Calu3 (cell line): Measurements from ENCODE around the gene INF2. TPM values are rescaled to one million over a fixed set of nuclear protein-coding genes. Genes with fewer than 3 reads are reported as not detected.

Experiments used
- BruUV-seq: library from RNA; stranded (reverse); fragments of 400-500 nt; replicated peaks from 2 replicates; lab custom pipeline; 2021; lab: Mats Ljungman, UMichigan
- CTCF ChIA-PET: fragments of 300-600 bp; sonication (Branson Sonifier 250); formaldehyde crosslinking; loops from one replicate; lab custom pipeline; 2022; ENCODE audit warnings: antibody characterized with exemption; lab: Charles Lee
- DNase-seq: peaks from one replicate; pipeline ENCODE4 v3.0.0; 2022
- H3K27ac Mint-ChIP-seq: one replicate; pipeline ENCODE4 v1.8.0; 2022; ENCODE audit warnings: mixed read lengths; ENCODE audit not compliant: unreplicated experiment
- H3K27me3 Mint-ChIP-seq: one replicate; pipeline ENCODE4 v1.8.0; 2022; ENCODE audit warnings: mixed read lengths; ENCODE audit not compliant: unreplicated experiment
- H3K36me3 Mint-ChIP-seq: one replicate; pipeline ENCODE4 v1.8.0; 2022; ENCODE audit warnings: mild to moderate bottlenecking, moderate library complexity, mixed read lengths; ENCODE audit not compliant: insufficient read depth, unreplicated experiment
- H3K4me1 Mint-ChIP-seq: one replicate; pipeline ENCODE4 v1.8.0; 2022; ENCODE audit warnings: mild to moderate bottlenecking, low read depth, mixed read lengths; ENCODE audit not compliant: unreplicated experiment
- H3K4me3 Mint-ChIP-seq: one replicate; pipeline ENCODE4 v1.8.0; 2022; ENCODE audit warnings: mild to moderate bottlenecking, low read depth, moderate library complexity, mixed read lengths; ENCODE audit not compliant: unreplicated experiment
- H3K9me3 Mint-ChIP-seq: one replicate; pipeline ENCODE4 v1.8.0; 2022; ENCODE audit warnings: low read depth, mixed read lengths; ENCODE audit not compliant: unreplicated experiment
- CTCF ChIP-seq: fragments of 200-600 bp; IDR thresholded peaks from one replicate; pipeline ENCODE4 v1.8.0; 2022; ENCODE audit warnings: antibody characterized with exemption; ENCODE audit not compliant: unreplicated experiment
- intact Hi-C: fragments of 100-400 bp; cut with micrococcal nuclease; formaldehyde crosslinking; loops from one replicate; pipeline ENCODE4 v1.10.0; 2022; ENCODE audit not compliant: unreplicated experiment
- total RNA-seq: library from RNA; stranded (reverse); gene quantifications from 2 replicates; pipeline ENCODE4 v1.2.3, GENCODE V29; 2022

INF2 gene
- total RNA-seq, 1 experiment from 2014 or later: 208 TPM

GRCh38 chr14:104730487-104730886, 41.1 kb downstream of the INF2 start:
- CTCF ChIA-PET: interaction anchor here (0.6 kb wide), 1 partner anchor 659 kb away, joined by 6 read pairs; no protein-coding TSS in a partner anchor
- DNase-seq: no peak
- intact Hi-C loops: no loop called here

GRCh38 chr14:104731320-104732294, 42.2 kb downstream of the INF2 start:
- TF ChIP-seq CTCF: peak; percentile 39
- no peak overlapping the region for H3K27ac Mint-ChIP-seq
- intact Hi-C loops: no loop called here
- no TSS peak for BruUV-seq
- H3K4me3 Mint-ChIP-seq: no peak overlapping the region
- H3K27me3 Mint-ChIP-seq: peaks cover 31% of the 10 kb centered on the region
- CTCF ChIA-PET: interaction anchor here (1.9 kb wide), 1 partner anchor 21 kb away, joined by 7 read pairs; the partner anchor contains the start of gene SIVA1
- peak; percentile 55 for DNase-seq
- H3K9me3 Mint-ChIP-seq: no peaks in the 10 kb centered on the region
- H3K36me3 Mint-ChIP-seq: peaks cover 22% of the 10 kb centered on the region
- peaks cover 12% of the 10 kb centered on the region for H3K4me1 Mint-ChIP-seq

More at GRCh38 chr14:104730487-104730886, 41.1 kb downstream of the INF2 start:
- H3K36me3 Mint-ChIP-seq: peaks cover 30% of the 10 kb centered on the region
- no peak overlapping the region for H3K4me3 Mint-ChIP-seq
- no peak overlapping the region for H3K27ac Mint-ChIP-seq
- H3K9me3 Mint-ChIP-seq: no peaks in the 10 kb centered on the region
- BruUV-seq: no TSS peak
- peaks cover 33% of the 10 kb centered on the region for H3K27me3 Mint-ChIP-seq
- H3K4me1 Mint-ChIP-seq: peaks cover 12% of the 10 kb centered on the region
- TF ChIP-seq CTCF: no peak

- peaks cover 5% of the 10 kb centered on the region for H3K4me1 Mint-ChIP-seq
- intact Hi-C loops: no loop called here
- H3K27ac Mint-ChIP-seq: peak overlapping the region; percentile 44
- DNase-seq: peak; percentile 86
- TF ChIP-seq CTCF: no peak
- no TSS peak for BruUV-seq
- H3K27me3 Mint-ChIP-seq: peaks cover 23% of the 10 kb centered on the region
- peaks cover 18% of the 10 kb centered on the region for H3K36me3 Mint-ChIP-seq
- no peak overlapping the region for H3K4me3 Mint-ChIP-seq
- H3K9me3 Mint-ChIP-seq: no peaks in the 10 kb centered on the region
- CTCF ChIA-PET: interaction anchor here (1.9 kb wide), 1 partner anchor 20 kb away, joined by 7 read pairs; the partner anchor contains the start of gene SIVA1
Observed at GRCh38 chr14:104732355-104732804, 43.0 kb downstream of the INF2 start.

DNA sequence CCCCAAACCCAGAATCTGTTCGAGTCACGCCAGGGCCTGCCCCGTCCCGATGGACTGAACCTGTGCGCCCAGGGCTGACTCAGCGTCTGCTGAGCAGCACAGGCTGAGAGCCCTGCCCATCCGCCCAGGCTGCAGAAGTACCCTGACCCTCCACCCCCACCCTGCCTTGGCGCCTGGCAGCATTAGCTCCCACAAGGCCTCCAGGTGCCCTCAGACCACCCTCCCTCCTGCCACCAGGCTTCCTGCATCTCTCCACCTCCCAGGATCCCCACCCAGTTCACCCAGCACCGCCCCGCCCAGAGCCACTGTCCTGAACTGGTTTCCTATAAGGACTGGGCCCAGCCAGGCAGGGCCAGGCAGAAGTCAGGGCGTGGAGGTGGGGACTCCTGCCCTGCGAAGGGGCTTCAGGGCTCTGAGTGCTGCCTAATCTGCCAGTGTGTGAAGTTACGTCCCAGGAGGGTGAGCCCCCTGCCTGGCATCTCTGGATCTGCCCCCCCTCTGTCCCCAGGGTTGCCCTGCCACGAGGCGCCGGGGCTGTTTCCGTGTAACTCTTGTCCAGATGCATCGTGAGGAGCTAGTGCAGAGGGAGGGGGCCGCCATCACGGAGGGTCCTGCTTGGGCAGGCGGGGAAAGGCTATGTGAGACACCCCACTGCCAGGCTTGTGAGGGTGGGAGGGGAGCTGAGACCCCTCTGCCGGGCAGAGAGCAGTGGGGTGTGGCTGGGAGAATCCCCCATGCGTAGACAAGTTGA, 43.7 kb downstream of the INF2 start:
- intact Hi-C loops: no loop called here
- BruUV-seq: no TSS peak
- Mint-ChIP-seq H3K9me3 (no peaks in the 10 kb centered on the region), H3K4me1 (no peaks in the 10 kb centered on the region), H3K27me3 (peaks cover 16% of the 10 kb centered on the region), H3K36me3 (peaks cover 12% of the 10 kb centered on the region), H3K27ac (peak overlapping the region; percentile 44), H3K4me3 (no peak overlapping the region)
- peak; percentile 30 for DNase-seq
- CTCF ChIA-PET: no interaction called here
- no peak for TF ChIP-seq CTCF
